ENCODE measurements around the gene NKAIN2.

Gene NKAIN2

DNA sequence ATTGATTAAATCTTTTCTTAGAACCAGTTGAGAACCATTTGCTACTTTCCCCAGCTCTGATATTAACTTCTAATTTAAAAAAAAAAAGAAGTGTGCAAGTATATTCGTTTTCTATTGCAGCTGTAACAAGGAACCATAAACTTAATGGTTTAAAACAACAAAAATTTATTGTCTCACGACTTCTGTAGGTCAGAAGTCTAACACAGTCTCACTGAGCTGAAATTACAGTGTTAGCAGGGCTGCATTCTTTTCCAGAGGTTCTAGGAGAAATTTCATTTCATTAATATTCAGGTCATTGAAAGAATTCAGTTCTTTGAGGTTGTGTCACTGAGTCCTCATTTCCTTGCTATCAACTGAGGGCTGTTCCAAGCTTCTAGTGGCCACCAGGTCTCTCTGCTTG lies 945.1 kb downstream of the NKAIN2 start:
- TF ChIP-seq POLR2A (IDR thresholded peaks at IDR 0.05; ENCODE audit: low read depth, low read length), result no peak
- FAIRE-seq, result no peak
- DNase-seq (ENCODE audit: insufficient read length, low spot score), result no peak

DNA sequence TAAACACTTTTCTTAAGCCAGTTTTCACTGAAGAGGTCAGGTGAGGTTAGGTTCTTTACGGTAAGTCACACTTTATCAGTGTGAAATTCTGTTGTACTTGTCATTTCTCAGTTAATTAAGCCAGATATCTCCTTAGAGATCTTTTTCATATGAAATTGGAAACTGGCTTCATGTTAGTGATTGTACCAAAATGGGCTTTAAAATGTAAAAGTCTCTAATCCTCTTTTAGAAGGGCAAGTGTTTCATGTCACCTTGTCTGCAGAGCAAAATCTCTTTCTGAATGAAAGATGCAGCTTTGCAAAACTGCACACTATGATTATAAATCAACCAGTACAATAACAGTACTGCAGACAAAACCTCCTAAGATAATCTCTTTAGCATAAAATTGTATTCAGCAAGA lies 949.3 kb downstream of the NKAIN2 start:
- no peak for FAIRE-seq
- TF ChIP-seq POLR2A (IDR thresholded peaks at IDR 0.05; ENCODE audit: low read depth, low read length), result no peak
- DNase-seq (ENCODE audit: insufficient read length, low spot score), result no peak

DNA sequence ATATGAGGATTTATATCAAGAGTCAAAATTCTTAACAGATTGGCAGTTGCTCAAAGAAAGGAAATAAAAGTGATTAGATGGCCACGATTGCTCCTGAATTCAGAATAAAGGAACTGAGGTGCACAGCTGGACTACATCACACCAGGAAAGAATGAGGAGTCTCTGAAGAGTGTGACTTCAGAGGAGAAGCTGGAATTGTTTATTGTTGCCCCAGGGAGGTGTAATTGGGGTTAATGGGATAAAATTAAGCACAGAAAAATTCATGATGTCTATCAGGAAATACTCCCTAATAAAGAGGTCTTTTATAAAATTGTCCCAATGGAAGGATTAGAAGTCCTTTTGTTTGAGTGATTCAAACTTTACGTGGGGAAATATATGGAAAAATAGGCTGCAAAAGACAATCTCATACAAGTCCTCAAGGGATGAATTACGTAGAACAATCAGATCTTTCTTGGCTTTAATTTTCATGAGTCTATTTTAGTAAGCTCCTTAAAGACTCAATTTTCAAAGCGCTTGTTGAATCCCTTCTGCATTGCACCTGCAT lies 950.0 kb downstream of the NKAIN2 start:
- no peak for TF ChIP-seq POLR2A (IDR thresholded peaks at IDR 0.05; ENCODE audit: low read depth, low read length)
- no peak for FAIRE-seq
- DNase-seq (ENCODE audit: insufficient read length, low spot score), result no peak

DNA sequence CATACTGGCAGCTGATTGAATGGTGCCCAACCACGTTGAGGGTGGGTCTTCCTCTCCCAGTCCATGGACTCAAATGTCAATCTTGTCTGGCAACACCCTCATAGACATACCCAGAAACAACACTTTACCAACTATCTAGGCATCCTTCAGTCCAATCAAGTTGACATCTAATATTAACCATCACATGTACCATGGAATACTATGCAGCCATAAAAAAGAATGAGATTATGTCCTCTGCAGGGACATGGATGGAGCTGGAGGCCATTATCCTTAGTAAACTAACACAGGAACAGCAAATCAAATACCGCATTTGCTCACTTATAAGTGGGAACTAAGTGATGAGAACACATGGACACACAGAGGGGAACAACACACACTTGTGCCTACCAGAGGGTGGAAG lies 951.7 kb downstream of the NKAIN2 start:
- TF ChIP-seq POLR2A (IDR thresholded peaks at IDR 0.05; ENCODE audit: low read depth, low read length), result no peak
- FAIRE-seq, result no peak
- no peak for DNase-seq (ENCODE audit: insufficient read length, low spot score)

DNA sequence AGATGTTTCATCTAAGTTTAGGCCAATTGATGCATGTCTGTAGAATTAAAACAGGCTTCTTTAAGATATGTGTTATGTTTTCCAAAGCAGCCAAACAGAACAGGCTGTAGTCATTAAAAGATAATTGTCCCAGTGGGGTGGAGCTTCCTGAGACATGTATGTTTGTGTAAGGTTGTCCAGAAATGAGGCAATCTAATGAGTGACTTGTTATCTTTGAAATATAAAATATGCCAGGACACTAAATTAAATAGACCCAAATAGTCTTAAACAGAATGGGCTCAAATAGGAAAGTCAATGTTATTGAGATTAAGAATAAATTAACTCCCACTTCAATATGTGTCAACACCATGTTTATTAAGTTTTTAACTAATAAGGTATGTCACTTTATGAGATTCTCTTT lies 953.9 kb downstream of the NKAIN2 start:
- FAIRE-seq (no peak), DNase-seq (ENCODE audit: insufficient read length, low spot score) (no peak)
- TF ChIP-seq POLR2A (IDR thresholded peaks at IDR 0.05; ENCODE audit: low read depth, low read length), result no peak

DNA sequence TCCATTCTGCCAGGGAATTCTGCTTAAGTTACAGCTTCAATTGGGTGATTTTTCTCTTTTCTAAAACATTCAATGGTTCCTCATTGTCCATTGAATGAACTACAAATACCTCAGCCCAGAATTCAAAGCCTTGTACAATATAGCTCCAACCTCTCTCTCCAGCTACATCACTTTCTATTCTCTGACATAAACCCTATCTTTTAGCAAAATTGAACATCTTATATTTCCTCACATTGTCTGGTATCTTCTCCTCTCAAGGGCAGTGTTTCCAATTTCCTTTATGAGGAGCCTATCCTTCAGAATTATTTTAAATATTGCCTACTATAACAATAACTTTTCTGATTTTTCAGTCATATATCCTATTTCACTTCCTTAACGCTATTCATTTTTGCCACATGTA lies 955.0 kb downstream of the NKAIN2 start:
- TF ChIP-seq POLR2A (IDR thresholded peaks at IDR 0.05; ENCODE audit: low read depth, low read length), result no peak
- no peak for FAIRE-seq
- DNase-seq (ENCODE audit: insufficient read length, low spot score), result no peak

DNA sequence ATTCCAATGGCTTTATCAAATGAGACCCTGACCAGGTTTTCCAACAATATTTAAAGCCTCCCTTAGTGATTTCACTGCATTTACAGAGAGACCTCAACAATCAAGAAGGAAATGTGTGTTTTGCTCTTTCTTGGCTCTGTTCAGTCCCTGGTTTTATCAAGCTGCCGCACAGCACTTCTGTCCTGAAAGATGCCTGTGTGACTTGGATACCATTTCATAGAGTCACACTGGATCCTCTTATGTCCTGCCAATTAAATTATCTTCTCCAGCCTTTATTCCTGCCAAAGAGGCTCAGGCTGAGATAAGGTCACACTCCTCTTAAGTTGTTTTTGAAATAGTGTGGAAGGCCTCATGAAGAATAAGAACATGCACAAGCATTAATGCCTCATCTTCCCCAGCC lies 961.6 kb downstream of the NKAIN2 start:
- DNase-seq (ENCODE audit: insufficient read length, low spot score), result no peak
- TF ChIP-seq POLR2A (IDR thresholded peaks at IDR 0.05; ENCODE audit: low read depth, low read length), result no peak
- FAIRE-seq, result no peak

DNA sequence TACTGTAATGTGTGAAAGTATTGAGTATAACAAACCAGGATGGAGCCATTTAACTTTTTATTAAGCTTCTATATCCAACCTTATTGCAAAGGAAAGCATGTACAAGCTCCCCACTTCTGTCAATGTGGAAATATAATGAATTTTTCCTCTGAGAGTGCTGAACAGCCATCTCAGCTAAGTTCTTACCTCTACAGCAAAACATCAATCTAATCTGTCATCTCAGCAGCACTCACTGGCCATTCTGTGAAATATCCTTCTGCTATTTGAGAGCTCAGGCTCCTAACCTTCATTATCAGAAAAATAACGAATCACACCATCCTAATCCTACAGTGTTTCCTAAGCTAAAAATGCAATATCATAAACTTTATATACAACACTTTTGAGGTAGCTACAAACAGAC lies 964.6 kb downstream of the NKAIN2 start:
- no peak for FAIRE-seq
- TF ChIP-seq POLR2A (IDR thresholded peaks at IDR 0.05; ENCODE audit: low read depth, low read length), result no peak

DNA sequence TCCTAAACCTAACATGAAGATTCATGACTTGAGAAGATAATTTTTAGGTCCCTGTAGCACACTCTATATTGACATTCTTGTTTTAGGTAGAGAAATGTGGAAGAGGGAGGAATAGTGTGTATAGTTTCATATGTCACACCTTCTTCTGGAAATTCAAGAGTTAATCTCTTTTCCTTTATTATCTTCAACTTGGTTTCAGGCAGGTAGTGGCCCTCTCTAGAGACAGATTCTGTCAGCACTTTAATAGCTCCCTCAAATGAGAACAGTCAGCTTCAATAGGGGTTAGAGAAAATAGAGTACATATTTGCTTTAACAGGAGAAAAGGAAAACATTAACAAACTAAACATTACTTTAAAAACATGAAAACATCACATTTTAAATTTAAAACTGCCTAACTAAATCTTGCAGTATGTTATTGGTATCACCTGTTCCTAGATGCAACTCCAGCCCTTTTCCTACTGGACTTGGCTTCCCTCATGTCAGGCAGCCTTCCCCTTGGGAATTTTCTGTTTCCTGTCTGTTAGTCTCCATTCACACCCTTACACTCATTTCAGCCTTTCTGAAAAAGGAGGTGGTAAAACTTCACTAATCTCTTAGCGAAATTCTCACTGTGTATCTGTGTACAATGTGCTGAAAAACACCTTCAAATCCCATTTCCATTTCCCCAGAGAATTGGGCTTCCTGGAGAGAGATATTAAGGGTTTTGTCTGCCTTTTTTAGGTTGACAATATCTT lies 966.3 kb downstream of the NKAIN2 start:
- FAIRE-seq (no peak), DNase-seq (ENCODE audit: insufficient read length, low spot score) (no peak)
- no peak for TF ChIP-seq POLR2A (IDR thresholded peaks at IDR 0.05; ENCODE audit: low read depth, low read length)

More for the DNA sequence above, 964.6 kb downstream of the NKAIN2 start:
- no peak for DNase-seq (ENCODE audit: insufficient read length, low spot score)

DNA sequence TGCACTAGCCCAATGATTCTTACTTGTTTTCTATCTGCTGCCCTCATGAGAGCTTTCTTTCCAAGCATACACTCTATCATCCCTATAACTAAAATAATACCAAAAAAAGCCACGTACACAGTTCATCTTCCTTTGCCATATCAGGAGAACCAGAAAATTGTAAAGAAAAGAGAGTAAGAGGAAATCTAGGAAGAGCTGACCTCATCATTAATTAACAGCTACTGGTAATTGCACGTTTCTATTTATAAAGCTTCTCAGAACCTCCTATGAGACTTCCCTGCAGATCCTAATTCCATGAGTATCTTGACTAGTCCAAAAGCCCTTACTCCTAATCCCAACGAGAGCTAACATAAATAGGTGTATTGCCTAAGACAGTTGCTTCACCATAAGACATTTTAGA lies 967.1 kb downstream of the NKAIN2 start:
- FAIRE-seq (no peak), DNase-seq (ENCODE audit: insufficient read length, low spot score) (no peak)
- no peak for TF ChIP-seq POLR2A (IDR thresholded peaks at IDR 0.05; ENCODE audit: low read depth, low read length)

DNA sequence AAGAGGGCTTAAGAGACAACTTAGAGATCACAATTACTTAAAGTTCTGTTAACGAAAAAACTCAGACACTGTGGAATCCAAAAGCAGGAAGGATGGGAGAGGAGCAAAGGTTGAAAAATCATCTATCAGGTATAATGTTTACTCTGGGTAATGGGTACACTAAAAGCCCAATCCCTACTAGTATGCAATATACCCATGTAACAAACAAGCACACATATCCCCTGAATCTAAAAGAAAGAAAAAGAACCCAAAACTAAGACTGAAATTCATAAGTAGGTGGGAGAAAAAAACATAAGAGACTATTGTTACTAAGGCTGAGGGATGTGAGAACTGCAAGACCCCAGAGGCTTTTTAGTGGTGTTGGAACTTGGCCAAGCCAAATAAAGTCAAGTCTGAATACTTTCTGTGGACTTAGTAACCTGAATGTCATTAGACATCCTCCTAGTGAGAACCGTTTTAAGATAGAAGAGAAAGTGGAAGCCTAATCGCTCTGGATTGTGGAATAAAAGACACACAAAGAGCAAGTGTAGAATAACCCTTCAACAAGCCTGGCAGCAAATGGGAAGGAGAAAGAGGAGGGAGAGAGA lies 969.2 kb downstream of the NKAIN2 start:
- FAIRE-seq, result no peak
- no peak for TF ChIP-seq POLR2A (IDR thresholded peaks at IDR 0.05; ENCODE audit: low read depth, low read length)

DNA sequence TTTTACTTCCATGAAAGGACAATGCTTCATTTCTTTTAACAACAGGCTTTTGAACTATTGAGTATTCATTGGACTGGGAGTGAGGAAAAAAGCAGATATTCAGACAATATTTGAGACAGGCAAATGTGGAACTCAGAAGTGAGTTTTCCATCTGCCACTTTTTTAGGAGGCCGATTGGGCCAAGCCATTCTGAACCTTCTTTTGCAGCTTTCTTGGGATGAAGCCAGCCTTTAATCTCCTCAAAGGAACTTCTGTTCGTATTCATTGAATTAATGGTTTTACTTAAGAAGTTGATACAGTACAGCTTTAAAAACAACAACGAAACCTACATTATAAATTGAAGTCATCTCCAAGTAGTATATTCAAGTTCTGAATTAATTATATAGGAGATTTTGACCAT lies 971.5 kb downstream of the NKAIN2 start:
- TF ChIP-seq POLR2A (IDR thresholded peaks at IDR 0.05; ENCODE audit: low read depth, low read length), result no peak
- DNase-seq (ENCODE audit: insufficient read length, low spot score), result no peak
- FAIRE-seq, result no peak

More for the DNA sequence above, 969.2 kb downstream of the NKAIN2 start:
- DNase-seq (ENCODE audit: insufficient read length, low spot score), result no peak

DNA sequence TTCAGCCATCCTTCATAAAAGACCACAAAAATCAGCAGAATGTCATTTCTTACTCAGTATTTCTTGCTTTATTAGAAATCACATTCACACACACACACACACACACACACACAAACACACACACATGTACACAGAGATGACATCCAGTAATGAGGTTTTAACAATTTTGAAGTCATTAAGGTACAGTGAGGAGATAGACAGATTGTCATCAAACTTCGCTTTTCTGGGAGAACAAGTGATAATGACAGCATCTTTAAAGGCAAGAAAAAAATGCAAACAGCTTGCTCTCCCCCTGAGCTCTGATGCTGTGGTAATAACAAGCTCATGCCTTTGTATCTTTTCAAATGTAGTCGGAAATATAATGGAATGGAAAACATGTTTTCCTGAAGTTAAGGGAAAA lies 974.2 kb downstream of the NKAIN2 start:
- FAIRE-seq, result no peak

DNA sequence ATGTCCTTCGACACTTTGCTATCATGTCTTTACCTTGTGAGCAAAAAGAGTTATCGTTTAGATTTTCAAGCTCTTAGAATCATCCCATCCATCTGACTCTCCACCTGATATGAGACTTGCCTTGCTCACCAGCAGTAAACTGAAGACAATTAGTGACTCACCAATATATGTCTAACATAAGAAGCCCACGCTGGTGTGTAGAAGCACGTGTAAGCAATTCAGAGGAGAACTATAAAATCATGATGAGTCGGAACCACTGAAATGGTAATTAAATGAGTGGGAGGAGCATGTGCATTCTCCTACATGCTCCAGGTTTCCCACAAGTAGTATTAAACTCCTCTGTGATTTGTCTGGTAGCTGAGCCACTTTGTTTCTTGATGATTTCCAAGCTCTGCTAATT lies 977.0 kb downstream of the NKAIN2 start:
- FAIRE-seq (no peak), DNase-seq (ENCODE audit: insufficient read length, low spot score) (no peak)

More for the DNA sequence above, 974.2 kb downstream of the NKAIN2 start:
- no peak for TF ChIP-seq POLR2A (IDR thresholded peaks at IDR 0.05; ENCODE audit: low read depth, low read length)
- no peak for DNase-seq (ENCODE audit: insufficient read length, low spot score)

DNA sequence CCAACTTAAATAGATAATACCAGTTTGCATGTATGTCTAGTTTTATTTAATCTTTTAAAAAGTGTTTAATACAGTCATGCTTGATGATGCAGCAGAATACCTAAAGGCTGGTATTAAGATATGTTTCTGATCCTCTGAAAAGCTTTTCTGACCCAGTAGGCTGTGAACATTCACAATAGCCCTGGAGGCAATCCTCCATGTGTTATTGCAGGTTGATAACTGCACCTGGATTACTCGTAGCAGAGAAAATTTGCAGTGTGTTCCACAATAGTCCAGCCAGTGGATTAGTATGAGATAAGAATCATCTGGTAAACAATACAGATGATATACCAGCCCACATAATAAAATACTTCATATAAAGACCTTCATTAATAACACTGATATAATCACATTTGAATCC lies 979.7 kb downstream of the NKAIN2 start:
- no peak for DNase-seq (ENCODE audit: insufficient read length, low spot score)
- FAIRE-seq, result no peak
- no peak for TF ChIP-seq POLR2A (IDR thresholded peaks at IDR 0.05; ENCODE audit: low read depth, low read length)

More for the DNA sequence above, 977.0 kb downstream of the NKAIN2 start:
- TF ChIP-seq POLR2A (IDR thresholded peaks at IDR 0.05; ENCODE audit: low read depth, low read length), result no peak
